ENCODE measurements around the gene GPX3.

The GPX3 gene

GRCh38 chr5:151058301-151058700, 37.9 kb downstream of the GPX3 start:
- no peak for TF ChIP-seq CTCF (IDR thresholded peaks at IDR 0.05; ENCODE audit: extremely low read depth, insufficient read depth, missing control alignments)
- no peak for DNase-seq (ENCODE audit: low spot score)
- in situ Hi-C loops (cut with MboI; ENCODE audit: low pct_unique_long_range_greater_than_20kb, low sequenced_read_pairs, unreplicated experiment) = no loop called here

DNA sequence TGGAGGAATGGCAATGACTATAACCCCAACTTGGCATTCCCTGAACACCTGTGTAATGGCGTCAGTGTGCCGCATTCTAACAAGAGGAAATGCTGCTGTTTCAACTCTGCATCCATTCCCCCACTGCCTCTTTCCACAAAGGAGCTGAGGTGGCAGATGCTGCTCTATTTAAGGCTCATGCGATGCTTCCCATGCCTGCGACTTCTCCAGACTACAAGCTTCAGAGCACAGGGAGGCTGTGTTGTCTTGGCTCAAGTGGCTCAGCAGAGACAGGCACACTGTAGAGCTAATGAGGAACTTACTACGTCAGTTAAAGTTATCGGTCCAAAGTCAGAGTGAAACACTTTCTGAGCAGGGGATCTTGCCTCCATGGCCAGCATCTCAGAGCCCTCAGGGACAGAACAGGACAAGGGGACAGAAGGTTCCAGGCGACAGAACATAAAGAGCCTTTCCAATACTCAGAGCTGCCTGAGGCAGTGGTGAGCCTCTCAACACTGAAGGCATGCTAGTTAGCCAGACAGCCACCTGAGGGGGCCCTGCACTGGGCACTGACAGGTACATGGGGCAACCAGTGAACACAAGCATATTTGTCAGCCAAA, 38.6 kb downstream of the GPX3 start:
- in situ Hi-C loops (cut with MboI; ENCODE audit: low pct_unique_long_range_greater_than_20kb, low sequenced_read_pairs, unreplicated experiment) = no loop called here
- TF ChIP-seq CTCF (IDR thresholded peaks at IDR 0.05; ENCODE audit: extremely low read depth, insufficient read depth, missing control alignments) = peak; percentile 25
- no peak for DNase-seq (ENCODE audit: low spot score)

DNA sequence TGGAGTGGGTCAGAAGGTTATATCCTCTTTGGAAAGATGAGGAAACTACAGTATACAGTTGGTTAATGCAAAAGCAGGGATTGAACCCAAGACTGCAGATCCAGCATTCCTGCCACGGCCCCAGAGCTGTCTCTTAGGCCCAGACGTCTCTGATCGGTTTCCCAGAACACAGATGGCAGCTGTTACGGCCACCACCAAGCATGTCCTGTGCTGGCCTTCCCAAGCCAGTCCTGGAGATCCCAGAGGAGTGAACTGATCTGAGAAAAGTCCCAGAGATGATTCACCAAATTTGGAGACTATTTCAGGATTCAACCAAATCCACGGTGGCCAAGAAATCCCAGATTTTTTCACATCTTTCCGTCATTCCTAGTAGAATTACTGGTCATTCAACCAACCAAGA, 40.4 kb downstream of the GPX3 start:
- in situ Hi-C loops (cut with MboI; ENCODE audit: low pct_unique_long_range_greater_than_20kb, low sequenced_read_pairs, unreplicated experiment) = no loop called here
- DNase-seq (ENCODE audit: low spot score) = no peak
- TF ChIP-seq CTCF (IDR thresholded peaks at IDR 0.05; ENCODE audit: extremely low read depth, insufficient read depth, missing control alignments) = no peak

- DNase-seq (ENCODE audit: low spot score) = no peak
- TF ChIP-seq CTCF (IDR thresholded peaks at IDR 0.05; ENCODE audit: extremely low read depth, insufficient read depth, missing control alignments) = no peak
- in situ Hi-C loops (cut with MboI; ENCODE audit: low pct_unique_long_range_greater_than_20kb, low sequenced_read_pairs, unreplicated experiment) = no loop called here
Observed at GRCh38 chr5:151062405-151063141, 42.2 kb downstream of the GPX3 start.

DNA sequence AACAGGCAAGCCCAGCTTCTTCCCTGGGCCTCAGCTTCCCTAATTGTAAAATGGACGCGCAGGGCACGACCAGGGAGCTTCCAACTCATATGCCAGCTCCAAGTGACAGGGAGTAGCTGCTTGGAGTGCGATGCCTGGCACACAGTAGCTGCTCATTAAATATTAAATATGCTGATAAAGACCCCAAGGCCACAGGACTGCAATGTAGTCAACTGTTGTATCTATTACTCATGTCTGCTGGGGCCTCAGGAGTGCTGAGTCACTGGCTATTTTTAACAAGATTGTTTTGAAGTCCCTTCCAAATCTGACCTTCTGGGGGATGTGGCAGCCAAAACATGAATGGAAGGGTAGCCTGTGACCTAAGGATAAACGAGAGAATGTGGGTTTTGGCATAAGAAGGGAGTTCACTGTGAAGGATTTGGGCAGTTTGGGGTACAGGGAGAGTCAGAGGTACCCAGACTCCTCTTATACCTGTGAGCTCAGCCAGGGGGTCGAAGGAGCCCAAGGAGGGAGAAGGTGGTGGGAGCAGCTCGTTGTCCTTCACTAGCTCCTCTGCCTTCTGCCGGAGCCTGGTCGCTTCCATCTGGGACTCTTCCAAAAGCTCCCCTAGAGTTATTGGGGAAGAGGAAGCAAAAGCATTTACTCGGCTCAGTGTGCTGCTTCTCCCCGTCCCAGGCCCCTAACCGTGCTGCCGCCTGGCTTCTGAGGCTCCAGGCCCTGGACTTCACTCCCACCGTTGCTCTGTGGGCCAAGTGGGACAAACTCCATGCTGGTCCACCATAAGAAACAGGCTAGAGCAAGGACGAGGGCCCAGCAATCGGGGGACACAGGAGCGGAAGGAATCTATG, 43.0 kb downstream of the GPX3 start:
- in situ Hi-C loops (cut with MboI; ENCODE audit: low pct_unique_long_range_greater_than_20kb, low sequenced_read_pairs, unreplicated experiment) = no loop called here
- TF ChIP-seq CTCF (IDR thresholded peaks at IDR 0.05; ENCODE audit: extremely low read depth, insufficient read depth, missing control alignments) = no peak
- no peak for DNase-seq (ENCODE audit: low spot score)

- TF ChIP-seq CTCF (IDR thresholded peaks at IDR 0.05; ENCODE audit: extremely low read depth, insufficient read depth, missing control alignments) = no peak
- in situ Hi-C loops (cut with MboI; ENCODE audit: low pct_unique_long_range_greater_than_20kb, low sequenced_read_pairs, unreplicated experiment) = no loop called here
- no peak for DNase-seq (ENCODE audit: low spot score)
Observed at GRCh38 chr5:151064916-151065499, 44.6 kb downstream of the GPX3 start.
